ENCODE results near the gene STX8. TPM values are rescaled to one million over a fixed set of nuclear protein-coding genes. Genes with fewer than 3 reads are reported as not detected.

The STX8 gene
- total and polyA plus RNA-seq, 12 donors = 53.3 to 80.1 (median 63.9) TPM

DNA sequence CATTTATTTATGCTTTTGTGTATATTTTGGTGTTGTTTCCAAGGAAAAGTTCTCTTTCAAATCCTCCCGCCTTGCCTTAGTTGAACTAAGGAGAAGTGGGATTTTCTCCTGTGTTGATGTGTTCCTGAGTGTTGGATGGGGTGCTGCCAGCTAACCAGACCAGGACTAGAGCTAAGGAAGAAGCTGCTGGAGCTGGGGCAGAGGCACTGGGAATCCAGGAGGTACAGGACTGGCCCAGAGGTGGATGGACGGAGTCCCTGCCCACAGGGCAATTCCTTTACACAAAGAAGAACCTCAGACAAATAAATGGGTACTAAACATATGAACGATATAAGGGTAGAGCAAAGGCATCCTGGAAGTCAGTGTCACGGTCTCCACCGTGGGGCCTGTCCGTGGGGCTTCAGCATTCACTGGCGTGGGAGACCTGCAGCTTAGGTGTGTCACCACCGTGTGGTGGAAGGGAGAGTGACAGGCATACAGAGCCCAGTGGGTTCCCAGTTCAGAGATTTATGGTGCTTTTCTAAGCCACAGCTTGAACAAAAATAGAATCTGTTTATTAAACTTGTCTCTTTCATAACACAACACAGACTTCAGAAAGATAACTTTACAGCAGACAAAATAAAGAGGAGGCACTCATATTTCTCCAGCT, 283.6 kb downstream of the STX8 start:
- Histone ChIP-seq H3K9me3 (no peaks in the 10 kb centered on the region), H3K4me1 (peaks cover 0 to 20% (median 5%) of the 10 kb centered on the region in 9 donors), H3K36me3 (no peaks in the 10 kb centered on the region), H3K4me3 (no peak overlapping the region), H3K27me3 (no peaks in the 10 kb centered on the region), H3K27ac (peak overlapping the region in 2 of 10 donors; percentile 21 to 32)
- TF ChIP-seq, protein P1, sequence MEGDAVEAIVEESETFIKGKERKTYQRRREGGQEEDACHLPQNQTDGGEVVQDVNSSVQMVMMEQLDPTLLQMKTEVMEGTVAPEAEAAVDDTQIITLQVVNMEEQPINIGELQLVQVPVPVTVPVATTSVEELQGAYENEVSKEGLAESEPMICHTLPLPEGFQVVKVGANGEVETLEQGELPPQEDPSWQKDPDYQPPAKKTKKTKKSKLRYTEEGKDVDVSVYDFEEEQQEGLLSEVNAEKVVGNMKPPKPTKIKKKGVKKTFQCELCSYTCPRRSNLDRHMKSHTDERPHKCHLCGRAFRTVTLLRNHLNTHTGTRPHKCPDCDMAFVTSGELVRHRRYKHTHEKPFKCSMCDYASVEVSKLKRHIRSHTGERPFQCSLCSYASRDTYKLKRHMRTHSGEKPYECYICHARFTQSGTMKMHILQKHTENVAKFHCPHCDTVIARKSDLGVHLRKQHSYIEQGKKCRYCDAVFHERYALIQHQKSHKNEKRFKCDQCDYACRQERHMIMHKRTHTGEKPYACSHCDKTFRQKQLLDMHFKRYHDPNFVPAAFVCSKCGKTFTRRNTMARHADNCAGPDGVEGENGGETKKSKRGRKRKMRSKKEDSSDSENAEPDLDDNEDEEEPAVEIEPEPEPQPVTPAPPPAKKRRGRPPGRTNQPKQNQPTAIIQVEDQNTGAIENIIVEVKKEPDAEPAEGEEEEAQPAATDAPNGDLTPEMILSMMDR (IDR thresholded peaks at IDR 0.05) = peak; percentile 62 to 87 (median 79)
- DNase-seq = peak; percentile 36 to 45
- intact Hi-C loops (cut with DNase I) = loop anchor here in 8 of 10 donors (1.0 to 10.0 kb wide), 10 partner anchors 63 to 301 kb away; no protein-coding TSS in a partner anchor
- peak; percentile 81 to 96 (median 88) for ATAC-seq
- 35 to 48% methylated on average over 8 of the region's 8 CpGs for WGBS, 2 donors

DNA sequence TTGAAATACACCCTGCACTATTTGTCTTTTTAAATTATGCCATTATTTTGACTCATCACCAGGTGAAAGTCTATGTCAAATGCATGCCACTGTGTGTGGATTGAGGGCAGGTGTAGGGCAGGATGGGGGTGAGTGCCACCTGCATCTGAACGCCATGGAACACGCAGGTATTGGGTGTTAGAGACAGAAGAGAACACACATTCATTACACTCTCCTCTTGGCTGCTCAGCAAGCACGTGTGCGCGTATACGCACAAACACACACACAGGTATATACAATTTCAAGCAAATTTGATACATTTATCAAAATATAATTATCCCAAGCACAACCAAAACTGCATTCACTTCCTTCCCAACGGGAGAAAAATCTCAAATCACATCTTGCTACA, 285.4 kb downstream of the STX8 start:
- Histone ChIP-seq H3K27me3 (no peaks in the 10 kb centered on the region), H3K27ac (no peak overlapping the region), H3K4me1 (peaks cover 0 to 30% (median 5%) of the 10 kb centered on the region in 9 donors), H3K9me3 (no peaks in the 10 kb centered on the region), H3K4me3 (no peak overlapping the region), H3K36me3 (no peaks in the 10 kb centered on the region)
- TF ChIP-seq, protein P1 (IDR thresholded peaks at IDR 0.05) = no peak
- ATAC-seq = no peak
- WGBS, 2 donors = 76 to 95% methylated on average over 7 of the region's 7 CpGs
- intact Hi-C loops (cut with DNase I) = loop anchor here in 6 of 10 donors (5.0 to 10.0 kb wide), 7 partner anchors 65 to 298 kb away; no protein-coding TSS in a partner anchor
- DNase-seq = no peak

DNA sequence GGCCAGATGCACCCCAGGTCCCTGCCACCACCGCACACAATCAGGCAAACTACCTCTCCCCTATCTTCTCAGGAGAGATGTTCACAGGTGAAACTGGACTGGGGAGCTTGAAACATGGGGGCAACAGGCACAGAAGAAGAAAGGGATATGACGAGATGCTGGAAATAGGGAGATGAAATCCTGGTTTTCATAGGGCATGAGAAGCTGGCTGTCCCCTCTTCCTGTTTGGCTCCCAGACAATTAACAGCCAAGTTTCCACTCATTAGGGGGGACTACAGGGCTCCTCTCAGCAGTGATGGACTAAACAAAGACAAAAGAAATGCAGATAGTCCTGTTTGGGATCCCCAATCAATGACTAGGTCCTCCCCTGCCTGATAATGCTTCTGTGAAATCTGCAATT, 288.3 kb downstream of the STX8 start:
- Histone ChIP-seq H3K4me1 (peaks cover 0 to 34% (median 9%) of the 10 kb centered on the region in 9 donors), H3K27ac (no peak overlapping the region), H3K4me3 (no peak overlapping the region), H3K9me3 (no peaks in the 10 kb centered on the region), H3K36me3 (no peaks in the 10 kb centered on the region), H3K27me3 (no peaks in the 10 kb centered on the region)
- TF ChIP-seq, protein P1 (IDR thresholded peaks at IDR 0.05) = no peak
- no peak for ATAC-seq
- no peak for DNase-seq
- WGBS, 2 donors = 78 to 79% methylated on average over 2 of the region's 2 CpGs
- intact Hi-C loops (cut with DNase I) = loop anchor here in 4 of 10 donors (5.0 to 10.0 kb wide), 5 partner anchors 40 to 293 kb away; no protein-coding TSS in a partner anchor

DNA sequence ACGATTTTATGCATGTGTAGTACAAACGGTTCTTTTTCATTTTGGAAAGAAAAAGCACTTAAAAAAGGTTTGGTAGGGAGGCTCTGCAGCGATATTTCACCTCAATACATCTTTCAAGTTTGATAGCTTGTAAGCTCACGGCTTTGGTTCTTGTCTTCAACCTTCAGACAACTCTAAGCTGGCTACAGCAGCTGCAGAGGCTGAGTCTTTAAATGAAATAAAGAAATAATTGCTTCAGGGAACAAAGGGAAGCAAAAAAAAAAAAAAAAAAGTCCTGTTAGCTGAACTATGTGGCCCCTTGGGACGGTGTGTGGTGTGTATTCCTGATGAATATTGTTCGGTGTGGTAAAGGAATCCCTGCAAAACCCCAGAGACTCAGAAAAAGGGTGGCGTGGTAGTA, 289.2 kb downstream of the STX8 start:
- ATAC-seq = no peak
- no peaks in the 10 kb centered on the region for H3K9me3 ChIP-seq
- DNase-seq = no peak
- 81 to 84% methylated on average over 7 of the region's 7 CpGs for WGBS, 2 donors
- TF ChIP-seq, protein P1 (IDR thresholded peaks at IDR 0.05) = no peak
- no peaks in the 10 kb centered on the region for H3K27me3 ChIP-seq
- H3K4me3 ChIP-seq = no peak overlapping the region
- H3K4me1 ChIP-seq = peaks cover 0 to 27% (median 9%) of the 10 kb centered on the region in 9 donors
- intact Hi-C loops (cut with DNase I) = loop anchor here in 4 of 10 donors (5.0 to 10.0 kb wide), 5 partner anchors 39 to 292 kb away; no protein-coding TSS in a partner anchor
- H3K36me3 ChIP-seq = no peaks in the 10 kb centered on the region
- H3K27ac ChIP-seq = no peak overlapping the region
